PC-3 (cell line): ENCODE results near the gene ATP8A2.

Experiments used
- CTCF ChIP-seq: fragments of 300-600 bp; sonication (generic); conservative IDR thresholded peaks from 2 replicates; pipeline ENCODE4 v1.5.1; 2017; ENCODE audit warnings: antibody characterized with exemption, low read depth, mild to moderate bottlenecking, low read length
- EZH2 ChIP-seq: fragments of 300-600 bp; sonication (generic); IDR thresholded peaks from one replicate; pipeline ENCODE4 v1.6.1; 2017; ENCODE audit warnings: antibody characterized with exemption, mild to moderate bottlenecking, low read length; ENCODE audit not compliant: unreplicated experiment
- EZH2phosphoT487 ChIP-seq: fragments of 300-600 bp; sonication (generic); IDR thresholded peaks from 2 replicates; pipeline ENCODE4 v1.6.1; 2018; ENCODE audit warnings: mild to moderate bottlenecking, antibody characterized with exemption, low read length, borderline replicate concordance

- TF ChIP-seq CTCF (no peak), EZH2 (no peak), EZH2phosphoT487 (no peak)
Measured at GRCh38 chr13:25939961-25940687, 568.4 kb downstream of the ATP8A2 start.
